Spleen (tissue), 11 donors: ENCODE results near the gene XPNPEP2. TPM values are rescaled to one million over a fixed set of nuclear protein-coding genes. Genes with fewer than 3 reads are reported as not detected.
A peak's percentile ranks its signal among the peaks of the same experiment; 100 is the strongest.

Experiments
- DNase-seq: peaks from one replicate; pipeline ENCODE4 v3.0.0-alpha.2; 2020
- H3K27ac ChIP-seq, 8 donors: fragments of 200-600 bp; sonication (generic) in 7 of 8; 1 replicate in 4 of 8; 2 replicates in 4 of 8; pipeline versions ENCODE4 v1.5.0 to v1.8.0; 2016 to 2021; ENCODE audit warnings: inconsistent platforms in 4 of 8, mild to moderate bottlenecking in 4 of 8, moderate library complexity in 1 of 8
- H3K27me3 ChIP-seq, 7 donors: fragments of 200-600 bp; sonication (generic) in 6 of 7; replicated peaks in 1 of 7; 1 replicate in 4 of 7; 2 replicates in 3 of 7; pipeline versions ENCODE4 v1.5.0 to v1.8.0; 2016 to 2021; ENCODE audit warnings: inconsistent platforms in 3 of 7, mild to moderate bottlenecking in 1 of 7
- H3K36me3 ChIP-seq, 6 donors: fragments of 200-600 bp; sonication (generic) in 5 of 6; 1 replicate in 4 of 6; 2 replicates in 2 of 6; pipeline versions ENCODE4 v1.5.0 to v1.8.0; 2016 to 2021; ENCODE audit warnings: inconsistent platforms in 2 of 6
- H3K4me1 ChIP-seq, 6 donors: fragments of 200-600 bp; sonication (generic) in 5 of 6; 1 replicate in 3 of 6; 2 replicates in 3 of 6; pipeline versions ENCODE4 v1.5.0 to v1.8.0; 2016 to 2021; ENCODE audit warnings: inconsistent platforms in 3 of 6
- H3K4me3 ChIP-seq, 8 donors: fragments of 200-600 bp; sonication (generic) in 7 of 8; 1 replicate in 4 of 8; 2 replicates in 4 of 8; pipeline versions ENCODE4 v1.5.0 to v1.8.0; 2016 to 2021; ENCODE audit warnings: inconsistent platforms in 4 of 8, mild to moderate bottlenecking in 4 of 8, moderate library complexity in 2 of 8
- H3K9me3 ChIP-seq, 8 donors: fragments of 200-600 bp; sonication (generic) in 7 of 8; 1 replicate in 4 of 8; 2 replicates in 4 of 8; pipeline versions ENCODE4 v1.5.0 to v1.8.0; 2016 to 2021; ENCODE audit warnings: inconsistent platforms in 4 of 8
- CTCF ChIP-seq, 11 experiments: fragments of 200-600 bp in 7 of 11; fragments of 450-650 bp in 4 of 11; sonication (generic) in 4 of 11; IDR thresholded peaks in 8 of 11; conservative IDR thresholded peaks in 3 of 11; 1 replicate in 7 of 11; 2 replicates in 4 of 11; pipeline versions ENCODE4 v1.4.0 to v1.8.0; 2016 to 2021; ENCODE audit warnings: antibody characterized with exemption in 11 of 11, inconsistent platforms in 4 of 11, mild to moderate bottlenecking in 1 of 11
- POLR2A ChIP-seq, 3 donors: fragments of 450-650 bp; IDR thresholded peaks; one replicate each; pipeline ENCODE4 v1.5.1; 2017; ENCODE audit warnings: antibody characterized with exemption in 3 of 3, mild to moderate bottlenecking in 1 of 3
- POLR2AphosphoS5 ChIP-seq, 3 donors: sonication (generic); formaldehyde crosslinking; IDR thresholded peaks; one replicate each; pipeline ENCODE4 v1.5.1; 2017; ENCODE audit warnings: antibody characterized with exemption in 3 of 3
- WGBS, 5 donors: extraction: QIAGEN DNeasy Blood & Tissue Kit in 3 of 5; methylation state at CpG; one replicate each; pipeline versions ENCODE4 v1.1.5 to v1.1.7; 2013 to 2018; 5-methylcytosine and 5-hydroxymethylcytosine counted together
- intact Hi-C: fragments of 100-400 bp; cut with DNase I; formaldehyde crosslinking; loops from one replicate; pipeline ENCODE4 v1.15.0; 2023; ENCODE audit warnings: low total_unique reads
- polyA plus RNA-seq, 3 donors: library from polyadenylated mRNA; stranded (reverse); fragments of 200-250 nt; gene quantifications; one replicate each; pipeline ENCODE4 v1.2.1, GENCODE V29; 2013
- total RNA-seq, 7 donors: library from RNA; depleted of rRNA in 3 of 7; stranded (reverse); fragments of >200 nt in 3 of 7; fragmentation: NEBNext Ultra II Directional in 4 of 7; extraction: Animal tissue kit (Norgen Biotek cat#: 25700) in 4 of 7; gene quantifications; one replicate each; pipeline versions ENCODE4 v1.1.0 to v1.2.1, GENCODE V29; 2016 to 2021
- donor health status: healthy with polysubstance abuse.
- donor health status: DM: no; HTN: no; CAD: no; lungs with moderate emphysema.
- donor health status: DM: no; HTN: no; CAD: no.
- donor health status: Bipolar disorder and iron deficiency.
- donor health status: healthy.
- donor health status: DM: no; HTN: no; CAD: no.
- donor health status: DM: yes; HTN: yes; CAD: no.

Gene XPNPEP2
- total and polyA plus RNA-seq, 10 donors, result 0.09 to 0.74 (median 0.21) TPM

GRCh38 chrX:129762448-129762847 is 23.7 kb downstream of the XPNPEP2 start:
- intact Hi-C loops, result no loop called here
- H3K4me3 ChIP-seq, result no peak overlapping the region
- no peaks in the 10 kb centered on the region for H3K27me3 ChIP-seq
- peaks cover 6 to 45% (median 34%) of the 10 kb centered on the region in 6 donors for H3K4me1 ChIP-seq
- no peaks in the 10 kb centered on the region for H3K9me3 ChIP-seq
- no peaks in the 10 kb centered on the region for H3K36me3 ChIP-seq
- H3K27ac ChIP-seq, result no peak overlapping the region
- TF ChIP-seq POLR2A (IDR thresholded peaks at IDR 0.05) (no peak), CTCF (IDR thresholded peaks at IDR 0.05 in 8 of 11, conservative IDR thresholded peaks at IDR 0.05 in 3 of 11) (no peak), POLR2AphosphoS5 (IDR thresholded peaks at IDR 0.05) (no peak)
- DNase-seq, result peak; percentile 62
- 91 to 97% (median 94%) methylated on average over 3 of the region's 3 CpGs for WGBS, 5 donors

- H3K9me3 ChIP-seq, result no peaks in the 10 kb centered on the region
- no peak overlapping the region for H3K27ac ChIP-seq
- H3K4me3 ChIP-seq, result no peak overlapping the region
- intact Hi-C loops, result no loop called here
- no peak for DNase-seq
- H3K36me3 ChIP-seq, result no peaks in the 10 kb centered on the region
- H3K4me1 ChIP-seq, result peaks cover 6 to 45% (median 26%) of the 10 kb centered on the region in 6 donors
- no peaks in the 10 kb centered on the region for H3K27me3 ChIP-seq
- no peak for TF ChIP-seq CTCF (IDR thresholded peaks at IDR 0.05 in 8 of 11, conservative IDR thresholded peaks at IDR 0.05 in 3 of 11)
- TF ChIP-seq POLR2AphosphoS5 (IDR thresholded peaks at IDR 0.05), result no peak
- TF ChIP-seq POLR2A (IDR thresholded peaks at IDR 0.05), result no peak
Observed at GRCh38 chrX:129763666-129764065, 24.9 kb downstream of the XPNPEP2 start.

GRCh38 chrX:129768186-129768585 is 29.4 kb downstream of the XPNPEP2 start:
- DNase-seq, result peak; percentile 74
- intact Hi-C loops, result no loop called here
- H3K4me1 ChIP-seq, result peaks cover 5 to 61% (median 40%) of the 10 kb centered on the region in 6 donors
- H3K27me3 ChIP-seq, result no peaks in the 10 kb centered on the region
- H3K4me3 ChIP-seq, result no peak overlapping the region
- 79 to 97% (median 93%) methylated on average over 4 to 8 of the region's 8 CpGs for WGBS, 5 donors
- H3K27ac ChIP-seq, result peak overlapping the region in 6 of 8 donors; percentile 38 to 89 (median 76)
- H3K9me3 ChIP-seq, result no peaks in the 10 kb centered on the region
- no peak for TF ChIP-seq POLR2A (IDR thresholded peaks at IDR 0.05)
- TF ChIP-seq POLR2AphosphoS5 (IDR thresholded peaks at IDR 0.05), result no peak
- TF ChIP-seq CTCF (IDR thresholded peaks at IDR 0.05 in 8 of 11, conservative IDR thresholded peaks at IDR 0.05 in 3 of 11), result no peak
- no peaks in the 10 kb centered on the region for H3K36me3 ChIP-seq

GRCh38 chrX:129768586-129769466 is 30.0 kb downstream of the XPNPEP2 start:
- 74 to 81% (median 77%) methylated on average over 8 of the region's 8 CpGs for WGBS, 5 donors
- DNase-seq, result peak; percentile 64
- peak overlapping the region; percentile 31 to 89 (median 64) for H3K27ac ChIP-seq
- H3K9me3 ChIP-seq, result no peaks in the 10 kb centered on the region
- H3K27me3 ChIP-seq, result no peaks in the 10 kb centered on the region
- intact Hi-C loops, result no loop called here
- H3K4me3 ChIP-seq, result peak overlapping the region in 1 of 8 donors; percentile 11
- no peaks in the 10 kb centered on the region for H3K36me3 ChIP-seq
- H3K4me1 ChIP-seq, result peaks cover 9 to 68% (median 47%) of the 10 kb centered on the region in 6 donors
- no peak for TF ChIP-seq CTCF (IDR thresholded peaks at IDR 0.05 in 8 of 11, conservative IDR thresholded peaks at IDR 0.05 in 3 of 11)
- TF ChIP-seq POLR2A (IDR thresholded peaks at IDR 0.05), result no peak
- no peak for TF ChIP-seq POLR2AphosphoS5 (IDR thresholded peaks at IDR 0.05)
